Epithelial cell of proximal tubule (primary cell): ENCODE data around the gene IGLON5. TPM values are rescaled to one million over a fixed set of nuclear protein-coding genes. Genes with fewer than 3 reads are reported as not detected.

Experiments
- DNase-seq: peaks from one replicate; pipeline ENCODE4 v3.0.0-alpha.2; 2011; ENCODE audit warnings: low read depth
- H3K4me3 ChIP-seq: 2 replicates; pipeline ENCODE4 v1.5.1; 2011; ENCODE audit warnings: low read depth, mild to moderate bottlenecking, low read length
- CTCF ChIP-seq: conservative IDR thresholded peaks from 2 replicates; pipeline ENCODE4 v1.5.1; 2012; ENCODE audit warnings: low read depth, mild to moderate bottlenecking, low read length
- total RNA-seq: library from RNA; depleted of rRNA; stranded (reverse); fragments of >200 nt; gene quantifications from 2 replicates; pipeline ENCODE4 v1.2.3, GENCODE V29; 2015

IGLON5 gene
- total RNA-seq, 1 donor from 2014 or later, result 0.06 TPM

DNA sequence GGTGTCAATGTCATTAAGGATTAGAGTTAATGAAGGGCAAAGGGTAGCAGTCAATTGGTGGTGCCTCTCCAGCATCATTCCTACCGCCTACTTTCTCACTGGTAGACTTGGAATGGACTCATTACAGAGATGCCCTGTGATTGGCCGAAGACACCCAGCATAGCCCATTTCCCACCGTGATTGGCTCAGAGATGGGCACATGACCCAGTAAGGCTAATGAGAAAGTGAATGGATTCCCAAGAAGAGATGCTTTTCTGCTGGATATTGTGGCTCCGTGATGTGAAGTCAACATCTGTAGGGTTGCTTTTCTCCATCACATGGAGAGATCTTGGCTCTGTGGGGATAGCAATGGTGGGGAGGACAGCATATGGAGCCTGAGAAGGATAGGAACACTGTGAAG lies 18.9 kb downstream of the IGLON5 start:
- no peak for TF ChIP-seq CTCF
- no peak overlapping the region for H3K4me3 ChIP-seq
- DNase-seq, result no peak

DNA sequence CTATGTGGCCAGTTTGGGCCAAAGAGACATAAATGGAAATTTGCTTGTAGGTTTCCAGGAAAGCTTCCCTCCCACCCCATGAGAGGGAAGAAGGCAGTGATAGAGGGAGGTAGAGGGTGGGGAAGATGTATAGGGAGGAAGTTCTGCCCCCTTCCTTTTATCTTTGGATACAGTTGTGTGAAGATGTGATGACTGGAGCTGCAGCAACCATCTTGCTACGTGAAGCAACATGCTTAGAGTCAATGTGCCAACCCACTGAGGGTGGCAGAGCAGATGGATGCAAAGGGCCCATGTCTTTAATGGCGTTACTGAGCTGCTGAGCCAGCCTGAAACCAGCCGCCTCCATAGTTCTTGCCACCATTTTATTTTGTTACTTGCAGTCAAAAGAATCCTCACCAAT lies 19.7 kb downstream of the IGLON5 start:
- no peak for TF ChIP-seq CTCF
- DNase-seq, result no peak

GRCh38 chr19:51331716-51332115 lies 20.3 kb downstream of the IGLON5 start:
- no peak for TF ChIP-seq CTCF
- DNase-seq, result no peak
- no peak overlapping the region for H3K4me3 ChIP-seq

More for the DNA sequence above, 19.7 kb downstream of the IGLON5 start:
- no peak overlapping the region for H3K4me3 ChIP-seq

GRCh38 chr19:51333836-51334460 lies 22.5 kb downstream of the IGLON5 start:
- H3K4me3 ChIP-seq, result no peak overlapping the region
- TF ChIP-seq CTCF, result no peak
- DNase-seq, result no peak

GRCh38 chr19:51337141-51337860 lies 25.9 kb downstream of the IGLON5 start:
- DNase-seq, result no peak
- no peak for TF ChIP-seq CTCF
- H3K4me3 ChIP-seq, result no peak overlapping the region

DNA sequence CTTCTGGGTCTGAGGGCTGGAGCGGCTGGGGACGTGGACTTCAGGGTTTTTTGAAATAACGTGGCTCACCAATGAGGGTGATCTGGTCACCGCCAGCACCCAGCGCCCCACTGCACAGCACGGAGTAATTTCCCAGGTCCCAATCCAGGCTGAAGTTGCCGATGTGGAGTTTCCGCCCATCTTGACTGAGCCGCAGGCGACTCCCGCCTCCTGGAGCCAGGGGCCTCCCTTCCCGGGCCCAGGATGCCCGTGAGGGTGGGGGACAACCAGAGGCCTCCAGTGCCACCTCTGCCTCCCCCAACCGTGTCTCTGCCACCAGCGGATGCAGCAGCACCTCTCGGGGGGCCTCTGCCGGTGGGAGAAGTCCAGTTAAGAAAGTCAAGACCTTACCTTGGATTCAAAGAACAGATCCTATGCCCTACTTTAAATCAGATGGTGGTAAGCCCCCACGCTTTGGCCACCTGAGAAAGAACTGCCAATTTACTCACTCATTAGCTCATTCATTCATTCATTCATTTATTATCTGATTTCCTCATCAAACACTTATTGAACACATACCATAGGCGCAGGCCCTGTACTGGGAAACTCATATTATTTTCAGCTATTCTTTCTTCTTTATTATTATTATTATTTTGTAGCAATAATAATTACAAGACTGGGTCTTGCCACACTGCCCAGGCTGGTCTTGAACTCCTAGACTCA lies 26.6 kb downstream of the IGLON5 start:
- no peak for TF ChIP-seq CTCF
- no peak overlapping the region for H3K4me3 ChIP-seq
- no peak for DNase-seq
